NCI-H1436 (cell line): ENCODE results near the gene ARID1B.

Source experiments
- DNase-seq: peaks from one replicate; lab custom pipeline; 2025; lab: John Stamatoyannopoulos, UW

ARID1B gene

DNA sequence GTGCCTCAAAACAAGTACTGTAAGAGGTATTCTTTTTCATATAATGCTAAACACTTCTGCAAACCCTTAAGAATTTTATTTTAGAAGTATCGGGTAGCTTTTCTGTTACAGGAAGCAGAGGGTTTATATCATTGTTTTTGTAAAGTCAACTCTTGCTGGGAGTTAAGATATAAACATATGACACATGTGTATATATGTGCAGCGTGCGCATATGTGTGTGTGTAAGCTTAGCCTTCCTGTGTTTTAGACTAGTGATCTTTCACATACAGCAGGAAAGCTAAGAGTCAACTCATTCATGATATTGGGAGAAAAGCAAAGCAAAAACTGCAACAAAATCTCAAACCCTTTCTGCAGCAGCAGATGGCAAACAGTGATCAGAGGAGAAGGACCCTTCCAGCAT is 102.4 kb downstream of the ARID1B start:
- no peak for DNase-seq

DNA sequence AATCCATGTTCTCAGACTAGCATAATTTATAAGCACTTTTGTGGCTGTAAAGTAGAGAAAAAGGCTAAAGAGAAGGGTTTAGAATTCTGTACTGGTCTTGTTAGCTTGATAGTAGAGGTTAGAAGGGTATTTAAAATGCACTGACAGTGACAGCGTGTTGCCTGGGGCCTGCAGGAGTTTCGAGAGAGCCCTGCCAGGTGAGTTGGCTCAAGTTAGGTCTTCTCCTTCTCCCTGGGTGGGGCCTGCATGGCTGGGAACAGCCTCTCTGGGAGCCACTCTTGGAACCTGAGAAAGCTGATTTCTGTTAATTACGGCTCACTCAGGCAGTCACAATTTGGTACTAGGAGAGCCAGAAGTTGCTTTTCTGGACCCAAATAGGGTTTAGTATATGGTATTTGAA is 103.7 kb downstream of the ARID1B start:
- DNase-seq, result no peak

DNA sequence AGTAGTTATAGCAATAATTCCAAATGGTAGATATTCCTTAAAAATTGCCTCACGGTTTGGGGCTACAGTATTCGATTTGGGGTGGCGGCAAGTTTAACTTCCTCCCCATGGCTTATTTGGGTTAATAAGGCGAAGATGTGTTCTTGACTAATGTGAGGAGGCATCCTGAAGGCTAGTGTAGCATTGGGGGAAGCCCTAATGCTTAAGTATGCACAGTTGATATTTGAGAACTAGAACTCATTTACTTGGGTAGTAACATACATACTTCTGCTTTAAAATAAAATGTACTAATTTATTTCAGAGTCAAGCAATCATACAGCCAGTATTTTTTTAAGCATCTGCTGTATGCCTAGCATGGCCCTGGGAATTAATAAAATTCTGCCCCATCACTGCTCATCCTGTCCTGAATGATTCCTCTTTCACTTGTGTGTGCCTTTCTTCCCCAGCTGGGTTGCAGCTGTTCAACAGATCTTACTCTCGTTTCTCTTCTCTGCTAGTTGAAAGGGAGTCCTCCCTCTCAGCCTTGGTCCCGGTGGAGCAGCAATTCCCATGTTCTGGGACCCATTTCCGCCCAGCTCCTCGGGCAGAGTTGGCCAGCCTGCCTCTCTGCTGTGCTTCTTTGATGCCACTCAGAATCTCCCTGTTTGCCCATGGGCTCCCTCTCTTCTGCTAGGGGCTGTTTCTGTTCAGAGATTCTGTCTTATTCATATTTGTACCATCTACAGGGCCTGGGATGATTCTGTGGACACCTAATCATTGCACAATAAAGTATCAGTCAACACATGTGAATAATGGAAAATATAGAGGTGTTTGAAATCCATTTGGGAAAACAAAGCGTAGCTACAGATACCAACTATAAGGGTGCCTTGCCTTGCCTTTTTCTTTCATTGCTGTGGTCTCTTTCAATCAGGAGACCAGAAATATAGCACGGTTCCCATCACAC is 104.8 kb downstream of the ARID1B start:
- no peak for DNase-seq

DNA sequence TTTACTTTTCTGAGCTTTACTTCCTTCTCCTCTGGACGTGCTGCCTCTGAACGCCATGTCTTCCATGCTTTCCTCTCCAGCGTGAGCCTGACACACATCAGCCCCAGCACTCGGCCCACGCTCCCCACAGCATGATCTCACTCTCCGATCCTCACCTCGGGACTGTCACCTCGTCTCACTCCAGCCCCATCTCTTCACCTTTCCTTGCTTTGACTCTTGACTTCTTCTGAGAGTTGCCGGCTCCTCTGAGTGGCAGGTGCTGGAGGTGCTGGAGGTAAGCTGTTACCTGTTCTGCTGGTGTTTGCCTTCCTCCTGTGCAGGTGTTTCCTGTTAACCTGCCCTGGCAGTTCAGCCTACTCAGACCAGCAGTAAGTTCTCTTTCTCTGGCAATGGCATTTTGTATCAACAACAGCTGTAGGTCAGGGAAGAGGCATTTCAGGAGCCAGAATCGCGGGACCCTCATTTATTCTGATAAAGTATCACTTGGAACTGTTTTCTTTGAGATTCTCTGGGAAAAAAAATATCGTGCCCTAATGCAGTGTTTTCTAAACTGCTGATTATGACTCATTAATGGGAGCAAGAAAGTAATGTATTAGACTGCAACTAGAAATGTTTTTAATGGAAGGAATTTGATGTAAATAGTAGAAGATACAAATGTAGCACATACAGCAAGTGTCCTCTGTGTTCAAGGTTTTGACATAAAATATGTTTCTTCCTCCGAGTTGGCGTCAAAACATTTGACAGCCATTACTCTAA is 106.5 kb downstream of the ARID1B start:
- DNase-seq, result no peak

DNA sequence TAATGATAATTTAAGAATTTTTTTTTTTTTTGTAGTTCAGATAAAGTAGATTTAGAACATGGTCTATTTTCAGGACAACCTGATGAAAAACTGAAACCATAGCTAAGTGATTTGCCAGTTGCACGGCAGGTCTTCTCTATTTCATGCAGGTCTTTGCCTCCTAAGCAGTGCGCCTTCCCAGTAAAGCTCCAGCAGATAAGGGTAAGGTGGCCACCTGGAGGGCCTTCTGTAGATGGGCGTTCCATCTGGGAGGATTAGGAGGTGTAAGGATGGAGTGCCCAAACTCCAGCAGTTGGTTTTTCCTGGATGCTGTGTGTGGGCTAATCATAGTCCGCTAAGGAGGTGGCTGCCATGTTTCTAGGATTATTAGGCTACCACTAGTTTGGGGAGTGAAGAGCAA is 107.1 kb downstream of the ARID1B start:
- no peak for DNase-seq

DNA sequence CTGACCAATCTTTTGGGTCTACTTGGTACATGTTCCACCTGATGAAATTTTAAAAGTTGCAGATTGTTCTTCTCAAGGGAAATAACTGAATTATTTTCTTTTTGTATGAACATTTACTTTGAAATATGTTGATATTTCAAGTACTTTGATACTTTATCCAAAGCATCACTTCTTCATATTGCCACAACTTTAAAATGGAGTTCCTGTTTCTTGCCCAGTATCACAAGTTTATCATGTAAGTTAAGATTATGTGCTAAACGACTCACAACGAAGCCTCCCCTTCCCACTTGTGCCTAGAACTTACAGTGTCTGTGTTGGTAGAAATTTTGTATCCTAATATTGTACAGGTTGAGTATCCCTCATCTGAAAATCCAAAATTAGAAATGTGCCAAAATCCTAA is 108.4 kb downstream of the ARID1B start:
- DNase-seq, result no peak

DNA sequence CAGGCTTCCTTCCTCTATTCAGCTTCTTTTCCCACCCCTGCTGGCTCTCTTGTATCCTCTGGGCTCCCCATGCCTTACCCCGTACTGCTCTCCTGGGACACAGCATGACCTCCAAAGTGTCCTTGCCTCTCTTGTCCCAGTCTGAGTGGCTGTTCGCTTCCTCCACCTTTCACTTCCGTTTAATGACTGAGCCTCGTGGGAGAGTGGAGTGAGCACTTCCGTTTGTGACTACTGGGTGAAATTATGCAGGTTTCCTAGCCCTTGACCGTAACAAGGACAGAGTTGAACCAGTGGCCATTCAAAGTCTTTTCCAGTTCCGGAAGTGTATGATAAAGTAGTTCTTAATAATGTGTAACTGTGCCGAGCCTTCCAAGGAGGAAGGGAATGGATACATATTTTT is 109.2 kb downstream of the ARID1B start:
- DNase-seq, result no peak

DNA sequence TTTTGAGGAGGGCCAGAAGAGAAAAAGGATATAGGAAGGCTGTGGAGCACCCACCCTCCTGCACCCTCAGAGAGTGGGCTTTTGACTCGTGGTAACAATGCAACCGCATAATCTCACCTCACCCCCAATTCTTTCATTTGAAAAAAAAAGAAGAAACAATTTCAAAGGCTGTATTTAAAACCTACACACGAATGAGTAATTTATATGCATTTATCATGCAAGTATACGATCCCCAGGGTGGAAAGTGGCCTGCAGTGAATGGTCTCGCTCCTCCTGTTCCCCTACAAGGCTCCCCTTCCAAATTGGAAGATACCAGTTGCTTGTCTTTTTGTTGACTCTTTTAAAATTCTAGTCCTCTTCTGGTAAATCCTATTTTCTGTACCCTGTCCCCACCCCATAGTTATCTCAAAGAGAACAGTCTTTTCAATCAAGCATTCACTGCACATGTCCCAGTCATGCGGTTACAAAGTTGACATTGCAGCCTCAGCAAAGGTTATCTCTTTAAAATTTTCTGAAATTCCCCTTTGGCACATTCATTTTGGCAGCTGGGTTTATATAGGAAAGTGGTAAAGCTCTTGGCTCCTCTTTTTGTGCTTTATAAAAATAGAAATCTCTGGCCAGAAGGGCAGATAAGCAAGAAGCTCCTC is 110.6 kb downstream of the ARID1B start:
- no peak for DNase-seq

DNA sequence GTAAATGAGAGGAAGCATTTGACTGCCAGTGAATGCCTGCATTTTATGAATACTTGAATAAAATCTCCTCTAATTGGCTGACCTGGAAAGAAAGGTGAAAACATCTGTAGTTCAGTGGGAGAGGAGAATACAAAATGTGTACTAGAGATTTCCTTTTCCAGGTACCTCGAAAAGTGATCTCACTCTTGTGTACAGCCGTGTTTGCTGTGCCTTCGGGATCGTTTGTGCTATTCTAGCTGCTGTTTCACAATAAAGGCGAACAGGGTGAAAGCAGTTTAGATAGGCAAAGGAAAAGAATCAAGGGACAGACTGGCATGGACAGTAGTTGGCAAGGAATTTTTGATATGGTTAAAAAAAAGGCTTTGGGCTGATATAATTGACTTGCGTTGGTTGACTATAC is 112.3 kb downstream of the ARID1B start:
- no peak for DNase-seq

DNA sequence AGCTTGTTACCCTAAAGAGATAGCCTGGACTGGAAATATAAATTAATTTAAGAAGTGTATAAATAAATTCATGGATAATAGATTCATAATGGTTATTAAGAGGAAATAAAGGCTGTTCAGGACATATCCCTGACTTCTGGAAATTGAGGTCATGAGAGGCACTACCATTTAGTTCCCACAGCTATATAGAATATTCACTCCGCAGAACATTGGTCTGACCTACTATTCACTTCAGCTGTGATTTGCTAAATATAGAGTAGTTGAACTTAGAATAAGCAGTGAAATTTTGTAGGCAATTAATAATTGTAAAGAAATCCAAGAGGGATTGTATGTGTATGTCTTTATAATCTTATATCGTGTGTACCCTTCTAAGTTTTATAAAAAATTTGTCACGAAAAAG is 112.8 kb downstream of the ARID1B start:
- no peak for DNase-seq

DNA sequence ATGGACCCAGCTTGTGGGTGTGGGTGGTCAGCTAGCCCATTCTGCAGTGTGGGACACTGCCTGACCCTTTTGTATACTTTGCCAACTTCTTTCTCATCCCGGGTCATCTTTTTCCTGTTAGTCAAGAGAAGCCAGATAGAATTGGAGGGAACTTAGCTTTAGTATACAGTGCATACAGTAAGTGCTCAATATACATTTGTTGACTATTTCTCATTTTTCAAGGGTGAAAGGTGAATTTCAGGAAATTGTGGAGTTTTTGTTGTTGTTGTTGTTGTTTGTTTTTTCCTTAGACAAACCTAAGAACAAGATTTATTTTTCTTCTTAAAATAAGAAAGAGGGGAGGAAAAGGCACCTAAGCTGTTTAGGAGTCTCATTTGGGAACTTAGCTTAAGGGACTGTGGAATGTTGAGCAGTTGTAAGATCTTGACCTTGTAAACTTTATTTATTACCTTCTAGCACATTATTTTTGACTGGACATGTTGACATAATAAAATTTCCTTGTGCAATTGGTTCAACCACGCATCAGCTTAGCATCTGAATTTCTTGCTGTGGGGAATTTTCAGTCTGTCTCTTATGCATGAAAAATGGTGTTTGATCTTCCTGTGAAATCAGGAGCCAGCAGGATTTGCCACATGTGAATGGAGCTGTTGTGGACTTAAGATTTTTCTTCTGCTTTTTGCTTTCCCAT is 113.6 kb downstream of the ARID1B start:
- DNase-seq, result no peak

DNA sequence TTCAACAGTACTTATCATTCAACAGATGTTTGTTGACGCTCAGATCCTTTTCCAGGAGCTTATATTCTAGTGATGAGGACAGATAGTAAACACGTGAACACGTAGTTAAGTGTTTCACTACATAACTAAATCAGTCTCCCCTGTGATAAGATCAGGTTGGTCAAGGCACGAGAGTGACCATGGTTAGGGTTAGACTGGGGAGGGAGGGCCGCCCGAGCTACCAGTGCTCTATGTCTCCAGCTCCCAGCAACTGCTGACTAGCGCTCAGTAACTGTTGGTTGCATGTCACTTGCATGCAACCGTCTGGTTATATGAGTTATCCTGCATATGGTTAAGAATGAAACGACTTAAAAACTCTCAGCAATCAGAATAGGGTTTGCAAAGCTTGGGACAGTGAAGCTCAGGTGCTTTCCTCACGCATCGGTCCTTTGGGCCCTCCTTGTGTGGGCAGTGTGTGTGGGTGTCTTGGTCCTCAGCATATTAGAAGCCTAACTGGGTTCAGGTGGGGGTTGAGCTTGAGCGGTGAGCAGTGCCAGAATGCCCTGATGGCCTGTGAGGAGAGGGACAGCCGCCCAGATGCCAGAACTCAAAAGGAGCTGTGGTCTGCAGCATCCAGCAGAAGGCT is 120.8 kb downstream of the ARID1B start:
- no peak for DNase-seq

DNA sequence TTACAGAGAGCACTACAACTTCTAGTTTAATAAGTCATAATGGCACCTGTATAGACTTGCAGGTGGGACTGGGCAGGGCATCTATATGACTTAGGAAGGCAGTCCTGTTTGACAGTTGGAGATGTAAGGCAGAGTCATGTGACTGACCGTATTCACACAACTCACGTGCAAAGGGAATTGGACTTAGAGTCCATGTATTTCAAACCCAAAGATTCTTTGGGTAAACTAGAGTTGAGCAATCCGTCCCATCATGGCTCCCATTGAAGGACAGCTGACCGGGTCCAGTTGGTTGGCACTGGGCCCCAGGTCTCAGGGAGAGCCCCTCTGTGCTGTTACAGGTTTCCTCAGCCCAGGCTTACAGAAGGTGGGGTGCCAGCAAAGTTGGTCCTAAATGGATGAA is 121.9 kb downstream of the ARID1B start:
- no peak for DNase-seq

DNA sequence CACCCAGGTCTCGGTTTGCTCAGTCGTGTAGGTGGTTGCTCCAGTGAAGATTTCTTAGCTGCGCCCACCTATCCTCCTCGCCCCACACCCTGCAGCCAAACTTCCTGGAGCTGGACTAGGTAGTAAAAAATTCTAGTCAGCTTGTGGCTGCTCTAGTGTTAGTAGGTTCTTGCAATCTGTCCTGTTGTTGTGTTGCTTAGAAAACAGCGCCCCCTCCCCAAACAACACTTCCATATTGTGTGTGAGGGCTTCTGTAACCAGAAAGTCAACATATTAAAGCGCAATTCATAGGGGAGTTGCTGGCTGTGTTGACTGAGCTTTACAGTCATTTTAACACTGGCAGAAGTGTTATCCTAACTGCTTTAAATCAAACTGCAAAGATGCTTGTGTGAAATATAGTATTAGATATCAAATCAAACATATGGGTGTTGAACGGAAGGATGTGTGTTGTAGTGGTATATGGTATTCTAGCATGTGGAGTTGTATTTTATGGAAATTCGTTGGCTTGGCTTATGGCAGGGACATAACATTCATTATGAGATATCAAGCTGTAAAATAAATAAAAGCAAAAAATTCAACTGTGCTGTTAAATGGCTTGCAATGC is 122.5 kb downstream of the ARID1B start:
- DNase-seq, result no peak

DNA sequence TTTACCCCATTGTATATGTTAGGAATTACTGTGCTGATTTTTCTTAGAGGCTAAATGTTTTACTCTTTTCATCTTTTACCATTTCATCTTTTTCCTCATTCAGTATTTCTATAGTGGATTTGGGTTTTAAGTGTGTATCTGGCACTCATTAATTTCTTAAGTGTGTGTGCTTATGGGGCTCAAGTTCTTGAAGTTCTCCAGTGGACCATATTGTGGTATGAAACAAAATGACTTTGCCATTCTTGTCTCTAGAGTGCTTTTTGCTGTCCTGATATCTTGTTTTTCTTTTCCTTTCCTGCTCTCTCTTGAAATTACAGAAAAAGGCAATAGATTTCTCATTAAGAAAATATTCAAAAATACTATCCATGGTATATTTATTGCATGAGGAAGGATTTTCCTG is 123.1 kb downstream of the ARID1B start:
- no peak for DNase-seq

DNA sequence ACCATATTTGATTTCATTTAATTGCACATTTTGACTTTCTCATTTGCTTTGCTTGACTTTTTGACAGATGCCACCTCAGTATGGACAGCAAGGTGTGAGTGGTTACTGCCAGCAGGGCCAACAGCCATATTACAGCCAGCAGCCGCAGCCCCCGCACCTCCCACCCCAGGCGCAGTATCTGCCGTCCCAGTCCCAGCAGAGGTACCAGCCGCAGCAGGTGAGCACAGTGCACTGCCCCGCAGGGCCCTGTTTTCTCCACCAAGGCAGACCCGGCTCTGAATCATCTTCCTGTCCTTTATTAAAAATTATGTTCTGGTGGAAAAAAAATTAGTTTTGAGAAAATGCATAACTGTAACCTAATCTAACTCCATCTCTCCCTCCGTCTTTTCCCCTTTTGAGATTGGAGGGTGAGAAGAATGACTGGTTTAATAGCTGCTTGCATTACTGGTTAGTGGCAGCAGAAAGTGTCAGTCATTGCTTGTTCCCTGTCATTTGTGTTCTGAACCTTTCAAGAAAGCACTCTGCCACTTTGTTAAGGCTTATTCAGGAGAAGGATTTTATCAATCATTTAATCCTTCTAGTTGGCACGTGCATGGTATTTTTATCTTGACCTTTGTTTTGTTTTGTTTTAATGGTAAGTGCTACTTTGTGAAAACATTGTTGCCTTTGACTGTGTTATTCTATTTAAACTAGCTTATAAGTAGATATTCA is 124.3 kb downstream of the ARID1B start:
- DNase-seq, result no peak

DNA sequence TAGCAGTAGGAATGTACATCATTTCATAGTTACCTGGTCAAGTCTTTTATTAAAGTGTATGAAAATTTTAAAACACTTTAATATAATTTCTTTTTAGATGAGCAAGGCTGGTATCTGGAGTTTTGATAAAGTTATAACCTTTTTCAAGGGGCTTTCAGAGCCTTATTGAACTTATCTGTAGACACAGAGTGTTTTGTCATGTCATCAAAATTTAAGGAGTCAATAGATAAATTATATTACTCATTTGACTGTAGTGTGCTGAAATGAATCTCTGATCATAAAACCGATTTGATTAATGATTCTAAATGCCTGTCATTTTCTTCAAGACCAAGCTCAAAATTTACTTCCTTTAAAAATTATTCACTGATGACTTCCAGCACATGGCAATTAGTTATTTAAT is 125.6 kb downstream of the ARID1B start:
- DNase-seq, result no peak

DNA sequence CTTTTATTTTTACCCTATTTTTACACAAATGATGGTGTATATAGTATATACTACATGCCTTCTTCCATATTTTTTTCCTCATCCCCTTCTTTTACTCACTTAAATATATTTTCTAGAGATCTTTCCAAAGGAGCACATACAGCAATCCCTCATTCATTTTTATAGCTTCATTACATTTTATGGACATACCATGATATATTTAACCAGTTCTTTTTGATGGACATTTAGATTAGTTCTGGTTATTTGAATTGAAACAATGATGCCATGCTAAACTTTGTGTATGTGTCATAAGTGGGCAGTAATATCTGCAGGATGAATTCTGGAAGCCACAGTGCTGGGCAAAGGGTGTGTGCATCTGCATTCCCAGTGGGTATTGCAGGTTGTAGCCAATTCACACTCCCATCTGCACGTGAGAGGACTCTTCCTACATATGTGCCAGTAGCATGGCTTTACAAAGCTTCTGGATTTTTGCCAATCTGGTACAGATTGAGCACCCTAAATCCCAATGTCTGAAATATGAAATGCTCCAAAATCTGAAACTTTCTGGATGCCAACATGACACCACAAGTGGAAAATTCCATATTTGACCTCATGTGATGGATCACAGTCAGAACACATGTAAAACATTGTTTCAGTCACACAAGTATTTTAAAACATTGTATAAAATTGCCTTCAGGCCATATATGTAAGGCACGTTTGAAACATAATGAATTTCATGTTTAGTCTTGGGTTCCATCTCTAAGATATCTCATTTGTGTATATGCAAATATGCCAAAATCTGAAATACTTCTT is 127.2 kb downstream of the ARID1B start:
- DNase-seq, result no peak

DNA sequence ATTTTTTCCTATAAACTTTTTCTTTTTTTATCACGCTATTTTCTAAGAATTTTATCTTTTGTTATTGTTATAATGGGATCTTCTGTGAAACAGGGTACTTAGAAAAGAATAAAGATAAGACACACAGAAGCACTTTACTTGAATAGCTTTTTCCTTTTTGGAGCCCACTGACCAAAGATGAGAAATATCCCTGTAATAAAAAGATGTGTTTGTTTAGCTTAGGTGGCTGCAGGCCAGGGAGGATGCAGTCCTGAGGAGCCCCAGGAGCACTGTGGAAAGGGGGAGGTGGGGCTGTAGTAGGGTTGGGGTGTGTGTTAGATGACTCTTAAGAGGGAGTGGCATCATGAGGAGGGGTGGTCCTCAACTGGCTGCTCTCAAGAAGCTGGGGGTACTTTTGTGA is 128.6 kb downstream of the ARID1B start:
- no peak for DNase-seq

DNA sequence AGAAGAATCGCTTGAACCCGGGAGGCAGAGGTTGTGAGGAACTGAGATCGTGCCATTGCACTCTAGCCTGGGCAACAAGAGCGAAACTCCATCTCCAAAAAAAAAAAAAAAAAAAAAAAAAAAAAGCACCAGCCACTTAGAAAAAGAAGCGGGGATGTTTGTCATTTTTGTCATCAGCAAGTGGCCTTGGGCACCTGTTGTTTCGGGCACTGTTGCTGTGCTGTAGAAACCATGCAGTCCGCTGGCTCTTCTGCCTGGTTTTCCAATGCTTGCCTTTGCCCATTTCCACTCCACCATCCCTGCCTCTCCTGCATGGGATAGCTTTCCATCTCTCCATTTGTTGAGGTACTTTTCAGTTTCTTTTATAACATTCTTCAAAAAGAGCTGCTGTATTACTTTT is 129.3 kb downstream of the ARID1B start:
- no peak for DNase-seq
